HEK293T (cell line): ENCODE measurements around the gene ERC2.

ENCODE experiments used
- ARNT ChIP-seq: fragments of 450-650 bp; IDR thresholded peaks from 2 replicates; pipeline ENCODE4 v1.6.1; 2017; ENCODE audit warnings: mild to moderate bottlenecking
- BHLHE40 ChIP-seq: fragments of 450-650 bp; IDR thresholded peaks from 2 replicates; pipeline ENCODE4 v1.6.1; 2016; ENCODE audit warnings: mild to moderate bottlenecking, moderate library complexity, borderline replicate concordance
- CTBP1 ChIP-seq: fragments of 450-650 bp; IDR thresholded peaks from 2 replicates; pipeline ENCODE4 v1.6.1; 2016; ENCODE audit warnings: borderline replicate concordance
- ELF4 ChIP-seq: fragments of 450-650 bp; IDR thresholded peaks from 2 replicates; pipeline ENCODE4 v1.6.1; 2017; ENCODE audit warnings: antibody characterized with exemption
- FOXA1 ChIP-seq: fragments of 450-650 bp; IDR thresholded peaks from 2 replicates; pipeline ENCODE4 v1.6.1; 2016; ENCODE audit warnings: mild to moderate bottlenecking
- FOXM1 ChIP-seq: fragments of 450-650 bp; IDR thresholded peaks from 2 replicates; pipeline ENCODE4 v1.6.1; 2017; ENCODE audit warnings: mild to moderate bottlenecking, borderline replicate concordance
- HDGF ChIP-seq: fragments of 450-650 bp; IDR thresholded peaks from 2 replicates; pipeline ENCODE4 v1.6.1; 2017; ENCODE audit warnings: antibody characterized with exemption, borderline replicate concordance
- NFRKB ChIP-seq: fragments of 450-650 bp; IDR thresholded peaks from 2 replicates; pipeline ENCODE4 v1.6.1; 2016; ENCODE audit warnings: mild to moderate bottlenecking, moderate library complexity
- SP1 ChIP-seq: fragments of 450-650 bp; IDR thresholded peaks from 2 replicates; pipeline ENCODE4 v1.6.1; 2017
- SUZ12 ChIP-seq: fragments of 450-650 bp; IDR thresholded peaks from 2 replicates; pipeline ENCODE4 v1.6.1; 2016; ENCODE audit warnings: mild to moderate bottlenecking
- TARDBP ChIP-seq: fragments of 450-650 bp; IDR thresholded peaks from 2 replicates; pipeline ENCODE4 v1.6.1; 2016
- ZNF384 ChIP-seq: fragments of 450-650 bp; IDR thresholded peaks from 2 replicates; pipeline ENCODE4 v1.6.1; 2016
- TF ChIP-seq, protein P1 (sequence below): fragments of 450-650 bp; IDR thresholded peaks from 2 replicates; pipeline ENCODE4 v1.6.1; 2016

DNA sequence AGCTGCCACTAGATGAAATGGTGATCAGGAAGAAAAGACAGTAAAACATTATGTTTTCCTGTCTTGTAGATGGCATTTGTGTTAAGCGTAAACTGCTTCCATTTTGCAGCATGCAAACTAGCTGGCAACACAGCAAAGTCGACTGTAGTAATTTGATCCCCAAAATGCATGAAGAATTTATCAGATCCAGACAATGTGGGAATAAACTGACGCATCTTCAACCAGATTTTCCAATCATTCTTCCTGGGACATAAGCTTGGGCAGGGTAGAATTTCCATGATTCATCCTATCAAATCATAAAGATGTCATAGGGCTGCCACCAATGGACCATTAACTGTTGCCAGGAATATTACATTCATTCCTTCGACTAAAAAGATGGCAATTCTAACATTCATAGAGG lies 260.3 kb downstream of the ERC2 start:
- TF ChIP-seq TARDBP: no peak
- TF ChIP-seq ELF4: no peak
- no peak for TF ChIP-seq SUZ12
- TF ChIP-seq, protein P1, sequence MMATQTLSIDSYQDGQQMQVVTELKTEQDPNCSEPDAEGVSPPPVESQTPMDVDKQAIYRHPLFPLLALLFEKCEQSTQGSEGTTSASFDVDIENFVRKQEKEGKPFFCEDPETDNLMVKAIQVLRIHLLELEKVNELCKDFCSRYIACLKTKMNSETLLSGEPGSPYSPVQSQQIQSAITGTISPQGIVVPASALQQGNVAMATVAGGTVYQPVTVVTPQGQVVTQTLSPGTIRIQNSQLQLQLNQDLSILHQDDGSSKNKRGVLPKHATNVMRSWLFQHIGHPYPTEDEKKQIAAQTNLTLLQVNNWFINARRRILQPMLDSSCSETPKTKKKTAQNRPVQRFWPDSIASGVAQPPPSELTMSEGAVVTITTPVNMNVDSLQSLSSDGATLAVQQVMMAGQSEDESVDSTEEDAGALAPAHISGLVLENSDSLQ: no peak
- no peak for TF ChIP-seq ZNF384
- no peak for TF ChIP-seq HDGF
- TF ChIP-seq ARNT: no peak
- TF ChIP-seq FOXM1: no peak
- no peak for TF ChIP-seq CTBP1
- TF ChIP-seq BHLHE40: no peak
- no peak for TF ChIP-seq SP1
- TF ChIP-seq FOXA1: no peak
- TF ChIP-seq NFRKB: no peak
